Stimulated activated CD4-positive, alpha-beta T cell treated with anti-CD3 and anti-CD28 coated beads, Interleukin-1b, Interleukin-23, amount 100 ng/mL, for 48 hours (primary cell): ENCODE measurements around the gene RPP25L.

Experiments
- DNase-seq: peaks from one replicate; pipeline ENCODE4 v3.0.0-alpha.2; 2020

The RPP25L gene

DNA sequence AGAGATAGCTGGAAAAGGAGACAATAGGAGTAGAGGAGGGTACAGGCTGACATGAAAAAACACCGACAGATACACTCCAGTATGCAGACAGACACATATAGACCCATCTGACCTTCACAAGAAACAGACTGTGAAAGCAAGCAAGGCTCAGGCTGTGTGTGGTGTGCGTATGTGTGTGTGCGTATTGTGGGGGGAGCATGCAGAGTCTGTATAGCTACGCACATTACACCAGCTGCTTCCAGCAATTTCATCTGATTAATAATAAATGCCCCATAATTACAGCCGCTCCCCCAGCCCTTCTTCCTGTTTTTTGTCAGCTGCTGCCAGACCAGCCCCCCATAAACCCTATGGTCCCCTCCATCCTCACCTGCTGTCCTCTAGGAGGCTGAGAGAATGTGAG, 29.1 kb downstream of the RPP25L start:
- DNase-seq, result no peak

GRCh38 chr9:34581318-34581717, 30.6 kb downstream of the RPP25L start:
- no peak for DNase-seq

DNA sequence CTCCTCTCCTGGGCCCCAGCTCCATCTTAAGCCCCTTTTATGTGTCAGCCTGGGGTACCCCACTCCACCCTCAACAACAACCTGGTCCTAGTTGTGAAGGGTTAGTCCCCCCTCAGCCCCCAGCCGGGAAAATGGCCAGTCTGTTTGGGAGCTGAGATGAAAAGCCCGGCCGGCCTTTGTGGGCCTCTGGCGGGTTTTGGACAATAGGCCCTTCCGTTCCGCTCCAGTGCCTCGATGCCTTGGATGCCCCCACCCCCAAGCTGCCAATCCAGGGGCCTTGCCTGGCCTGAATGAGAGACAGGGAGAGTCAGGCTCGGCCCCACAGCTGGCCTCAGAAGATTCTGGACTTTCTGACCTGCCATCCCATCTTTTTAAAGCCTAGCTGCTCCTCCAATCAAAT, 31.5 kb downstream of the RPP25L start:
- DNase-seq, result no peak

DNA sequence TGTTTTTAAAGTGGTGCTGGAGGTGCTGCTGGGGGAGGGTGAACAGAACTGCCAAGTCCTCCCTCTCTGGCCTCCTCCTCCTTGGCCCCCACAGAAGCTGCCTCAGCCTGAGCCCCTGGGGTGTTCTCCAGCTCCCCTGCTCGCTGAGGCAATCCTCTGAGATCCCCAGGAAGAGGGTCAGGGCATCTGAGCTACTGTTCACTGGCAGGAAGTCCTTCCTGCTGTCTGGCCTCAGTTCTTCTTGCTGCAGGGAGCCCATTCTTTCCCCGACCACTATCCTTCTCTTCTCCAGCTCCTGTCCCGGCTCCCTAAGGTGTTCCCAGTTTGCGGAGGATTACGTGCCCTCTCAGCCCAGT, 32.1 kb downstream of the RPP25L start:
- no peak for DNase-seq

GRCh38 chr9:34579104-34579807, 32.6 kb downstream of the RPP25L start:
- no peak for DNase-seq

- no peak for DNase-seq
These were observed 33.4 kb downstream of the RPP25L start for GRCh38 chr9:34578241-34579103.

- no peak for DNase-seq
These were observed 34.3 kb downstream of the RPP25L start for GRCh38 chr9:34577400-34578240.

DNA sequence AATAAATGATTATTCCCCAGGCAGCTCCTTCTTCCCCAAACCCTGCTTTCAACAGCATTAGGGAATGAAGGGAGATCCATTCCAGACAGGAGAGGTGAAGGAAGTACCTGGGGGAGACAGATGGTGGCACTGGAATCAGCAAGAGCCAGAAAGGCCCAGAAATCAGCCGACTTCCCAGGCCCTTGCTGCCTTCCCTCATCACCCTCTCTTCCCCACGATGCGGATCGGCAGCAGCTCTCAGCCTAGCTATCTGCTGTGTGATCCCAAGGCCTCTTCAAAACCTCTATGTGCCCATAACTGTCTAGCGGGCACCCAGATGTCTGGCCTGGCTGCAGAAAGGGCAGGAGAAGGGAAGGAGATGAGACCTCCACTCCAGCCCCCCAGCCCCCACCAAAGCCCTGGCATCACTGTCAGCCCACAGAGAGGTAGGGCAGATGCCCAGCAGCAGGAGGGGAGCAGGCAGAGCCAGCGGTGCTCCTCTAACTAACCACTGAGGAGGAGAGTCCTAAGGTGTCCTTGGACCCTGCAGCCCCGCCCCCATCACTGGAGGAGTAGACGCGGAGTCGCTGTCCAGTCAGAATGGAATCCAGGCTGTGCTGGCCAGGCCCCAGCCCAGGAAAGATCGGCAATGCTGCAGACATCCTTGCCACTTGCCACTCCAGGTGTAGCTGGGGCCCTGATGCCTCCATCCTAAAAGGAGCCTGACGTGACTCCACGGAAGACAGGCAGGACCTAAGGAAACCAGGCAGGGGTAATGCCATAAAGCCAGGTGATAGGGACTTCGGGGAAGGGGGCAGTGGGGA, 35.1 kb downstream of the RPP25L start:
- DNase-seq, result no peak

- DNase-seq, result no peak
These were observed 35.9 kb downstream of the RPP25L start for GRCh38 chr9:34575862-34576596.

DNA sequence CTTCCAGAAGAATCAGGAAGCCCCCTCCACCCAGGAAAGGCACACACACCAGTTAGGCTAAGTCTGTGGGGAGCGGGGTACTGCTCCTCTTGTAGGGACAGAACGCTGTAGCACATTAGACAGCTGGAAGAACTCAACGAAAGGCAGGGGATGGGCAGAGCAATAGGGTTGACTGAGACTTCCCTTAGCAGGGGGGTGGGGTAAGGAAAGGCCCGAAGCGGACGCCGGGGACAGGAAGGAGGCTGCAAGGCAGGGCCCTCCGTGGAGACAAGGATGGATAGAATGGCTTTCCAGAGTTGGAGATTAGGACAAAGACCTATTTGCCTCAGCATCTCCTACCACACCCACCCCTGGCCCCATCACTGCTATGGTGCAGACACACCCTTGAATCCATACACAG, 36.7 kb downstream of the RPP25L start:
- DNase-seq, result no peak

DNA sequence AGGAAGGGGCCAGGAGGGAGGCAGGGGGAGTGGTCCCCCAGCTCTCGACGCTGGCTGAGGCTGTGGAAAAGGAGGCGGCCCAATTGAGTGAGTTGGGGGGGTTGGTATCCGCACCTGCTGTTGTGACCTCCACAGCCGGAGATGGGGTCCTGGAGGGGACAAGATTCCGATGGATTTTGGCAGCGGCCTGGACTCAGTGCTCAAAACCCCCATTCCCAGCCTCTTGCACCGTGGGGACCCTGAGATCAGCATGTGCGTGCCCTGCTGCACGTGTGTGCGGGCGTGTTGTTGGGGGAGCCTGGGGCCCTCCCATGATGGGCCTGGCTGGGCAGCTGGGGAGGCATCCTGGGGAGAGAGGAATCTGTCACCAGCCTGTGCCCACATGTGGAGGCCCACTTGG, 37.3 kb downstream of the RPP25L start:
- DNase-seq, result no peak

DNA sequence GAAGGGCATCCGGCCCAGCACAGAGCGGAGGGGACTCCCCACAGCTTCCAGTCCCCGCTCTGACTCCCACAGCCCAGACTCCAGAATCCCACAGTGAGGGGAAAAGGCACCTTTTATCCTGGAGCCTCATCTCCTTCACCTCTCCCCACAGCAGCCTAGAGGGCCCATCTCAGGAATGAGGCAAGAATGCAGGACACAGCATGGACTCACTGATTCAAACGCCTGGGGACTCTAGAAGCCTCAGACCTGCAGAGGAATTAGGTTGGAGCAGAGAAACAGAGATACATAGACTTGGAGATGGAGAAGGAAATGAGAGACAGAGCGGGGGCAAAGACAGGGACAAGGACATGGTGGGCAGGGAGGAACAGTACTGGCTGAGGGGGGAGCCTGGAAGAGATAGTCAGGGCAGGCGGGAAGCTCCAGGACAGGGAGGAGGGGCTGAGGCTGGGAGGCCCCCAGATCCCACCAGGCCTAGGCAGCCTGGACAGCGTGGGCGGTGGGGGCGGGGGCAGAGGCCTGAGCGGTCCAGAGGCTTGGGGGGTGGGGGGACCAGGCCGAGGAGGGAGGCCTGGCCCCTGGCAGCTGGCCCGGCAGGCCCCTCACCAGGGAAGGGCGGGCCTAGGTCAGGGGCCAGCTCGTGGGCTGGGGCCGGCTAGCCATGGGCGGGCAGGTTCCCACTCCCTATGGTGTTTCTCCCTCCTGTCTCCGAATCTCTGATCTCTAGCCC, 38.1 kb downstream of the RPP25L start:
- no peak for DNase-seq

DNA sequence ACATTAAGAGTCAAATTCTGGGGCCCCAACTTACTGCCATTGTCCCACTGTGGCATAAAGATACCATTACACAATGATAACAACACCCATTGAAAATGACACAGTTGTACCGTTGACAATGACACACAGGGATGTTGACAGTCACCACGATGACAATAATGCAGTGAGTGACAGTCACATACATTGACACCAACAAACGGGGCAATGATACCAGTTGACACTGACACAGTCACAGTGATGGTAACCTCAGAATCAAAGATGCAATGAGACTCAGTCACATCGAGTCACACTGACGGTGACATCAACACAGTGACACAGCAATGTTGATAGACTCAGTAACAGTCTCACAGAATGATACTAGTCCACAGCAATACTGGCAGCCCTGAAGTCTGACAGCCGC, 39.3 kb downstream of the RPP25L start:
- DNase-seq, result peak; percentile 32

DNA sequence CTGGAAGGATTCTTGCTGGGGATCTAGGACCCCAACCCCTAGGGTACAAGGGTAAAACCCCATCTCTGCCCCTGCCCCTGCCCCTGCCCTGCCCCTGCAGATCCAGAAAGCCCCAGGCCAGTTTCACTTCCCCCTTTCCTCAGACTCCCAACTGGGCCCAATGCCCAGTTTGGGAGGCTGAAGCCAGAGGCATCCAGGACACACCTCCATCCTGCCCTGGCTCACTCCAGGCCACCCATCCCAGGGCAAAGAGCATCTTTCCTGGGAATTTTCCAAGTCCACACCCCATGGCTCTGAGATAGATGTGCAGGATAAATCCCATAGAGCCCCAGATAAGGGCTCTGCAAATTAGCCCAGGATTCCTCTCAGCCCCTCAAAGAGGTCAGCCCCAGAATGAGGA, 39.8 kb downstream of the RPP25L start:
- DNase-seq, result no peak

- DNase-seq, result no peak
These were observed 40.5 kb downstream of the RPP25L start for GRCh38 chr9:34571481-34571810.

DNA sequence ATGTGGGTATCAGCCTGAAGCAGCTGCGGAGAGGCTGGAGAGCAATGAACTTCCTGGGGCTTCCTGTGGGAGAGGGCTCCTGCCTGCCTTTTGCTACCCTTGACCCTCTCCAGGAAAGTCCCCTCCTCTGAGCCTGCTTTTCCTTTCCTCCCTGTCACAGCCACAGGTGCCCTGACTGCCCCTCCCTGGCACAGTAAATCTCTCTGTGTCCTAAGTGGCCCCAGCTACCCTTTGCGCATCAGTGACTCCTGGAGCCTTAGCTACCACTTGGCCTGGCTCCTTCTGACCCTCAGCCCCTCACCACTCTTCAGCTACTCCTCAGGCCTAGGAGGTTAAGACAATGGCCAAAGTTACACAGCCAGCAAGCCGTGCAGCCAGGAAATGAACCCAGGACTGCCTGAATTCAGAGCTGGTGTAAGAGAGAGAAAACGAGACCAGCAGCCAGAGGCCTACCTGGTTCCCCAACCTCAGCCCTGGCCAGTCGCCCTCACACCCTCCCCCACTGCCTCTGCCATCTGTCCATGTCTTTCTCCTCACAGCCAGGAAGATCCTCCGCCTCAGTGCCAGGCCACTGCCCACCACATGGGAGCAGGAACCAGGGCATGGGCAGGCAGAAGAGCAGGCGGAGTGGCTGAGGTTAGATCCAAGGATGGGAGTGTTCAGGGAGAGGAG, 41.0 kb downstream of the RPP25L start:
- no peak for DNase-seq

DNA sequence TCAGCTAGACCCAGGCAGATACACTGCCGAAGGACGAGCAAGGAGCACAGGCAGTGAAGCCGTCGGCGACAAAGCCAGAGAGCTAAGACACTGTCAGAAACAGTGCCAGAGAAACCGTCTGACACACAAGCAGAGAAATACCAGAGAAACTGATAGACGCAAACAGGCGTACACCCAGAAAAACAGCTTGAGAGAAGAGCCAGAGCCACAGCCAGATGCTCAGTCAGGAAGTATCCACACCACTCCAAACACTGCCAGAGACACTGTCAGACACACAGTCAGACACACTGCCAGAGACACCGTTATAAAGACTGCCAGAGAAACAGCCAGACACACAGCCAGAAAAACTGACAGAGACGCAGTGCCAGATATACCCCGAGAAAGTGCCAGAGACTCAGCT, 41.5 kb downstream of the RPP25L start:
- DNase-seq, result no peak

DNA sequence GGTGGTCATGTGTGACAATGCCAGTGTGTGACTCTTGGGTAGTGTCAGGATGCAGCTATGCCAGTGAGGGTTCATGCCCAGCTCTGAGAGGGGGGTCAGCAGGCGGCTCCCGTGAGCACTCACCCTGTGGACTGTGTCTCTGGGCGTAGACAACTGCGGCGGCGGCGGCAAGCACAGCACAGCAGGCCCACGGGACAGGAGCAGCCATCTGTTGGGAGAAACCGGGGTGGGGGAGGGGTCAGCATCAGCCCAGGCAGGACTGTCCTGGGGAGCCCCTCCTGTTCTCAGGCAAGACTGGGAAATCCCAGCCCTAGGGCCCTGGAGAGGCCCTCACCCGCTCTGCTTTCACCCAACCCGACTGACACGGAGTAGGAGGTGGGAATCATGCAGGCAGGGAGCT, 43.1 kb downstream of the RPP25L start:
- no peak for DNase-seq

GRCh38 chr9:34568133-34568532, 43.8 kb downstream of the RPP25L start:
- DNase-seq, result no peak

DNA sequence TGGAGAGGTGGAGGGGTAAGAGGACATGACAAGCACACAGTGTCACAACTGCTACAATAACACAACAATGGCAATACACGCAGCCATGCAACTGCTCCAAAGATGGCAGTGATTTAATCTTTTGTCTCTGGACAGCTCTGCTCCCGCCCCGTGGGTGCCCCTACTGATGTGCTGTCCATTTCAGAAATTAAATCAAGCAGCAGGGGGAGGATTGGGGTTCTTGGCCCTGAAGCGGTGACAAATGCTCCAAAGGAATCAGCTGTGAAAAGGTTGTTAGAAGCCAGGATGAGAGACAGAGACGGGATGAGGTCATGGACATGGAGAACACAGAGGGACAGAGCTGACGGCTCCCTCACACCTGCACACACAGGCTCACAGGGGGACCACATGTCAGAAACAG, 44.9 kb downstream of the RPP25L start:
- no peak for DNase-seq

- no peak for DNase-seq
These were observed 45.6 kb downstream of the RPP25L start for GRCh38 chr9:34566322-34566721.
